ENCODE results near the gene TNFSF11.

TNFSF11 gene

GRCh38 chr13:42574011-42574410 lies at the start of gene TNFSF11:
TSS of gene TNFSF11 (plus strand) at chr13:42574152. CDS start at chr13:42574304, 152 bp downstream.
- H3K27ac ChIP-seq = no peak within 1 kb of the TSS
- H3K4me1 ChIP-seq (ENCODE audit: control insufficient read depth in 1 of 2, insufficient read depth in 1 of 2, low read depth in 1 of 2, low read length in 1 of 2) = no peaks in the 10 kb centered on the region
- no peaks in the 10 kb centered on the region for H3K36me3 ChIP-seq
- no peak for TF ChIP-seq CTCF (IDR thresholded peaks at IDR 0.05)
- H3K9me3 ChIP-seq = no peaks in the 10 kb centered on the region
- H3K27me3 ChIP-seq = peaks cover 72% of the 10 kb centered on the region
- no peak within 1 kb of the TSS for H3K4me3 ChIP-seq (ENCODE audit: low read depth in 1 of 2, low read length in 1 of 2)

GRCh38 chr13:42524487-42525034 lies 49.4 kb upstream of the TNFSF11 start:
- H3K27ac ChIP-seq = no peak overlapping the region

GRCh38 chr13:42525035-42525504 lies 48.9 kb upstream of the TNFSF11 start:
- no peak for TF ChIP-seq CTCF (IDR thresholded peaks at IDR 0.05)
- no peaks in the 10 kb centered on the region for H3K27me3 ChIP-seq
- no peaks in the 10 kb centered on the region for H3K4me1 ChIP-seq (ENCODE audit: control insufficient read depth in 1 of 2, insufficient read depth in 1 of 2, low read depth in 1 of 2, low read length in 1 of 2)
- no peak overlapping the region for H3K4me3 ChIP-seq (ENCODE audit: low read depth in 1 of 2, low read length in 1 of 2)
- no peaks in the 10 kb centered on the region for H3K36me3 ChIP-seq
- H3K9me3 ChIP-seq = no peaks in the 10 kb centered on the region
- no peak overlapping the region for H3K27ac ChIP-seq

More at GRCh38 chr13:42524487-42525034, 49.4 kb upstream of the TNFSF11 start:
- H3K4me1 ChIP-seq (ENCODE audit: control insufficient read depth in 1 of 2, insufficient read depth in 1 of 2, low read depth in 1 of 2, low read length in 1 of 2) = no peaks in the 10 kb centered on the region
- no peak for TF ChIP-seq CTCF (IDR thresholded peaks at IDR 0.05)
- H3K27me3 ChIP-seq = no peaks in the 10 kb centered on the region
- H3K36me3 ChIP-seq = no peaks in the 10 kb centered on the region
- H3K4me3 ChIP-seq (ENCODE audit: low read depth in 1 of 2, low read length in 1 of 2) = no peak overlapping the region
- no peaks in the 10 kb centered on the region for H3K9me3 ChIP-seq

- no peaks in the 10 kb centered on the region for H3K9me3 ChIP-seq
- no peak for TF ChIP-seq CTCF (IDR thresholded peaks at IDR 0.05)
- no peaks in the 10 kb centered on the region for H3K27me3 ChIP-seq
- no peaks in the 10 kb centered on the region for H3K36me3 ChIP-seq
- no peak overlapping the region for H3K4me3 ChIP-seq (ENCODE audit: low read depth in 1 of 2, low read length in 1 of 2)
- H3K4me1 ChIP-seq (ENCODE audit: control insufficient read depth in 1 of 2, insufficient read depth in 1 of 2, low read depth in 1 of 2, low read length in 1 of 2) = no peaks in the 10 kb centered on the region
- H3K27ac ChIP-seq = no peak overlapping the region
Measured at GRCh38 chr13:42526276-42526675, 47.7 kb upstream of the TNFSF11 start.

GRCh38 chr13:42526804-42527203 lies 47.1 kb upstream of the TNFSF11 start:
- TF ChIP-seq CTCF (IDR thresholded peaks at IDR 0.05) = no peak
- no peaks in the 10 kb centered on the region for H3K27me3 ChIP-seq

More at GRCh38 chr13:42526804-42527203, 47.1 kb upstream of the TNFSF11 start:
- Histone ChIP-seq H3K4me1 (ENCODE audit: control insufficient read depth in 1 of 2, insufficient read depth in 1 of 2, low read depth in 1 of 2, low read length in 1 of 2) (no peaks in the 10 kb centered on the region), H3K4me3 (ENCODE audit: low read depth in 1 of 2, low read length in 1 of 2) (no peak overlapping the region), H3K36me3 (no peaks in the 10 kb centered on the region), H3K9me3 (no peaks in the 10 kb centered on the region), H3K27ac (no peak overlapping the region)
